Activated naive CD4-positive, alpha-beta T cell treated with anti-CD3 and anti-CD28 coated beads, Interleukin-2, amount 10 ng/mL, durations not matched to agents 7 days and 5 days (primary cell): ENCODE results near the gene CAMK1D.
"Not testable (repeated sequence)": the region's sequence is repeated elsewhere in the genome, so short reads cannot be mapped to it uniquely, and the experiment has no call there.

ENCODE experiments used
- CTCF ChIA-PET: fragments of 350-600 bp; sonication (Branson Sonifier 250); formaldehyde crosslinking; loops from one replicate; lab custom pipeline; 2021; ENCODE audit warnings: antibody characterized with exemption; lab: Charles Lee
- DNase-seq: peaks from one replicate; pipeline ENCODE4 v3.0.0-alpha.2; 2020
- H3K27ac Mint-ChIP-seq: one replicate; pipeline ENCODE4 v1.8.0; 2021; ENCODE audit warnings: mild to moderate bottlenecking, moderate library complexity, mixed read lengths
- H3K27me3 Mint-ChIP-seq: one replicate; pipeline ENCODE4 v1.8.0; 2021; ENCODE audit warnings: mild to moderate bottlenecking, mixed read lengths
- H3K36me3 Mint-ChIP-seq: one replicate; pipeline ENCODE4 v1.8.0; 2021; ENCODE audit warnings: mixed read lengths
- H3K4me1 Mint-ChIP-seq: one replicate; pipeline ENCODE4 v1.8.0; 2021; ENCODE audit warnings: mixed read lengths
- H3K4me3 Mint-ChIP-seq: one replicate; pipeline ENCODE4 v1.8.0; 2021; ENCODE audit warnings: mild to moderate bottlenecking, moderate library complexity, mixed read lengths
- H3K9me3 Mint-ChIP-seq: one replicate; pipeline ENCODE4 v1.8.0; 2021; ENCODE audit warnings: mixed read lengths

CAMK1D gene

DNA sequence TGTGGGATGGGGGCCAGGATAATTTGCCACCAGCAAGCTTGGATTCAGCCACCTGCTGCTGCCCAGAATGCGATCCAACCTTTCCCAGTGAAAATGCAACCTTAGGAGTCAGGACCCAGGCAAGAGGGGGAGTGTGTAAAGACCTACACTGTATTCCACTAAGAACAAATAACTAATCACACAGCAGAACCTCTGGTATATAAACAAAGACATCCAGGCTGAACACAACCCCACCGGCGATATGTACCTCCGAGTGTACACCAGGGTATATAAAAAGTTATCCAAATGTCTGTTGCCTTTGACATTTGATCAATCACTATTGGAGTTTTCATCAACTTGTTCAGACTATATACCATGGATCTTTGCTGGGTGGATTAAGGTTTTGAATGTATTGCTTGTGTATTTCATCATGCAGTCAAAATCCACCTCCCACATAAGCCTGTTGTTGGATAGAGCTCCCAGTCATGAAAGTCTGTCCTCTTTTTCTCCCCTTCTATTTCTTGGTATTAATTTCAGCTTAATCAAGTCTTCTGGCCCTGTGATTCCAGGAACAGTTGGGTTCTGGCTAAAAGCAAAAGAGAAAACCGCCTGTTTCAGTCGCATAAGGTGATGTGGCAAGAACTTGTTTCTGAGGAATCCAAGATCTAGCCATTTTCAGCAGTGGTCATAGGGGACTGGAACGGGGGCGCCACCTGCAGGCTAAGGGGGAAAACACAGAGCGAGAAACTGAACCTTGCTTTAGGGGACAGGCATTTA lies 361.4 kb downstream of the CAMK1D start:
- Mint-ChIP-seq H3K36me3 (no peaks in the 10 kb centered on the region), H3K4me1 (peaks cover 22% of the 10 kb centered on the region), H3K27ac (no peak overlapping the region), H3K4me3 (no peak overlapping the region), H3K27me3 (no peaks in the 10 kb centered on the region), H3K9me3 (no peaks in the 10 kb centered on the region)
- CTCF ChIA-PET: interaction anchor here (0.7 to 6.6 kb wide), 13 partner anchors 8 to 495 kb away, joined by 3 to 72 read pairs (median 9); no protein-coding TSS in a partner anchor
- DNase-seq: peak; percentile 84

GRCh38 chr10:12711350-12711708 lies 362.0 kb downstream of the CAMK1D start:
- Mint-ChIP-seq H3K4me1 (peaks cover 22% of the 10 kb centered on the region), H3K4me3 (no peak overlapping the region)
- CTCF ChIA-PET: interaction anchor here (1.0 to 6.6 kb wide), 8 partner anchors 9 to 495 kb away, joined by 5 to 72 read pairs (median 10); no protein-coding TSS in a partner anchor

GRCh38 chr10:12712293-12712983 lies 363.1 kb downstream of the CAMK1D start:
- peaks cover 22% of the 10 kb centered on the region for H3K4me1 Mint-ChIP-seq
- H3K4me3 Mint-ChIP-seq: no peak overlapping the region
- no peaks in the 10 kb centered on the region for H3K27me3 Mint-ChIP-seq
- CTCF ChIA-PET: interaction anchor here (1.2 to 6.6 kb wide), 8 partner anchors 10 to 500 kb away, joined by 4 to 72 read pairs (median 9); no protein-coding TSS in a partner anchor
- DNase-seq: no peak
- H3K36me3 Mint-ChIP-seq: no peaks in the 10 kb centered on the region
- no peaks in the 10 kb centered on the region for H3K9me3 Mint-ChIP-seq
- H3K27ac Mint-ChIP-seq: no peak overlapping the region

More at GRCh38 chr10:12711350-12711708, 362.0 kb downstream of the CAMK1D start:
- no peak overlapping the region for H3K27ac Mint-ChIP-seq
- no peaks in the 10 kb centered on the region for H3K27me3 Mint-ChIP-seq
- no peaks in the 10 kb centered on the region for H3K9me3 Mint-ChIP-seq
- no peak for DNase-seq
- H3K36me3 Mint-ChIP-seq: no peaks in the 10 kb centered on the region

DNA sequence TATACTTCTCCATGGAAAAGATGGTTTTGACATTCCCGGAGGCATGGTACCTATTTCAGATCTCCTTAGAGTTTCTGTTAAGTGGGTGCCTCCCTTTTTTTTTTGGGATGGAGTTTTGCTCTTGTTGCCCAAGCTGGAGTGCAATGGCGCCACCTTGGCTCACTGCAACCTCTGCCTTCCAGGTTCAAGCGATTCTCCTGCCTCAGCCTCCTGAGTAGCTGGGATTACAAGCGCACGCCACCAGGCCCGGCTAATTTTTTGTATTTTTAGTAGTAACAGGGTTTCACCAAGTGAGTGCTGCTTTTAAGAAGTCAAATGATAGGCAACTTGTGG lies 363.6 kb downstream of the CAMK1D start:
- not testable (repeated sequence) for H3K27ac Mint-ChIP-seq, H3K4me3 Mint-ChIP-seq, H3K36me3 Mint-ChIP-seq, H3K9me3 Mint-ChIP-seq, H3K27me3 Mint-ChIP-seq, DNase-seq
- H3K4me1 Mint-ChIP-seq: peaks cover 22% of the 10 kb centered on the region
- CTCF ChIA-PET: interaction anchor here (0.6 to 6.6 kb wide), 7 partner anchors 12 to 501 kb away, joined by 3 to 72 read pairs (median 8); no protein-coding TSS in a partner anchor

DNA sequence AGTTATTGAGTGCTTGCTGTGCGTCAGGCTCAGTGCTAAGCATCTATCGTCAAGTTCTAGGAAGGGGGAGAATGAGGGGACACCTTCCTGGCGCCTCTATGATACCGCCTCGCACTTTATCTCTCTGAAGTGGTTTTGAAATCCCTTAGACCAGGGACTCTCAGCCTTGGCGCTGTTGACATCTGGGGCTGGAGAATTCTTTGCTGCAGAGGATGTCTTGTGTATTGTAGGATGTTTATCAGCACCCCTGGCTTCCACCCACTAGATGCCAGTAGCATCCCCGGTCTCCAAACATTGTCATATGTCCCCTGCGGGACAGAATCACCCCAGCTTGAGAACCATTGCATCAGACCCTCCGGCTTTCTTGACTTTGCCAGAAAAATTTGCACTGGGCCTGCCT lies 366.7 kb downstream of the CAMK1D start:
- Mint-ChIP-seq H3K9me3 (no peaks in the 10 kb centered on the region), H3K27me3 (no peaks in the 10 kb centered on the region), H3K4me3 (no peak overlapping the region), H3K4me1 (peaks cover 17% of the 10 kb centered on the region), H3K36me3 (no peaks in the 10 kb centered on the region), H3K27ac (no peak overlapping the region)
- no peak for DNase-seq
- CTCF ChIA-PET: no interaction called here

- CTCF ChIA-PET: interaction anchor here (0.7 kb wide), 1 partner anchor 9 kb away, joined by 3 read pairs; no protein-coding TSS in a partner anchor
- no peak overlapping the region for H3K4me3 Mint-ChIP-seq
- H3K4me1 Mint-ChIP-seq: peaks cover 5% of the 10 kb centered on the region
- no peaks in the 10 kb centered on the region for H3K27me3 Mint-ChIP-seq
- H3K27ac Mint-ChIP-seq: no peak overlapping the region
- no peak for DNase-seq
- H3K9me3 Mint-ChIP-seq: no peaks in the 10 kb centered on the region
- H3K36me3 Mint-ChIP-seq: no peaks in the 10 kb centered on the region
These were observed 368.8 kb downstream of the CAMK1D start for GRCh38 chr10:12717981-12718707.

DNA sequence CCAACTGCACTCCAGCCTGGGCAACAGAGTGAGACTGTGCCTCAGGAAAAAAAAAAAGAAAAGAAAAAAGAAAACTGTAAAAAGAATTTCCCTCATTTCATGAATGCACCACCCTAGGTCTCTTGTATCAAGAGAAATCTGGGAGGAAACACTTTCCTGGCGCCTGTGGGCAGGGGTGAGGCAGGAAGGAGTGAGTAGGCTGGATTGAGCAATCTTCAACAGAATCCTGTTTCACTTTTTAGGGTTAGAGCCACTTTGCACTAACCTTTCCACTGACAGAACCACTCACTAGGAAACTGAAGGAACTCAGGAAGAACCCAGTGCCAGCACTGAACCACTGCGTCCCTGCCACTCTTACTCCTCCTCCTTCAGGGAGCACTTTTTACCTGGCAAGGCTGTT lies 370.0 kb downstream of the CAMK1D start:
- CTCF ChIA-PET: no interaction called here
- H3K9me3 Mint-ChIP-seq: no peaks in the 10 kb centered on the region
- H3K27me3 Mint-ChIP-seq: no peaks in the 10 kb centered on the region
- peaks cover 8% of the 10 kb centered on the region for H3K4me1 Mint-ChIP-seq
- H3K36me3 Mint-ChIP-seq: no peaks in the 10 kb centered on the region
- no peak overlapping the region for H3K27ac Mint-ChIP-seq
- DNase-seq: no peak
- no peak overlapping the region for H3K4me3 Mint-ChIP-seq

GRCh38 chr10:12720217-12720981 lies 371.1 kb downstream of the CAMK1D start:
- Mint-ChIP-seq H3K4me1 (peaks cover 17% of the 10 kb centered on the region), H3K27me3 (no peaks in the 10 kb centered on the region), H3K9me3 (no peaks in the 10 kb centered on the region), H3K27ac (no peak overlapping the region), H3K4me3 (no peak overlapping the region), H3K36me3 (no peaks in the 10 kb centered on the region)
- no peak for DNase-seq
- CTCF ChIA-PET: interaction anchor here (1.1 kb wide), 1 partner anchor 506 kb away, joined by 5 read pairs; no protein-coding TSS in a partner anchor

- Mint-ChIP-seq H3K4me3 (no peak overlapping the region), H3K27ac (no peak overlapping the region), H3K36me3 (no peaks in the 10 kb centered on the region), H3K4me1 (peaks cover 17% of the 10 kb centered on the region), H3K27me3 (no peaks in the 10 kb centered on the region), H3K9me3 (no peaks in the 10 kb centered on the region)
- CTCF ChIA-PET: interaction anchor here (1.1 kb wide), 1 partner anchor 507 kb away, joined by 5 read pairs; no protein-coding TSS in a partner anchor
- no peak for DNase-seq
These were observed 372.0 kb downstream of the CAMK1D start for GRCh38 chr10:12721334-12721733.

- H3K9me3 Mint-ChIP-seq: no peaks in the 10 kb centered on the region
- H3K4me3 Mint-ChIP-seq: no peak overlapping the region
- no peaks in the 10 kb centered on the region for H3K27me3 Mint-ChIP-seq
- H3K27ac Mint-ChIP-seq: no peak overlapping the region
- peaks cover 24% of the 10 kb centered on the region for H3K4me1 Mint-ChIP-seq
- H3K36me3 Mint-ChIP-seq: no peaks in the 10 kb centered on the region
- CTCF ChIA-PET: no interaction called here
- DNase-seq: no peak
These were observed 373.9 kb downstream of the CAMK1D start for GRCh38 chr10:12723220-12723619.

GRCh38 chr10:12724807-12725579 lies 375.6 kb downstream of the CAMK1D start:
- Mint-ChIP-seq H3K27me3 (no peaks in the 10 kb centered on the region), H3K27ac (no peak overlapping the region), H3K4me3 (no peak overlapping the region), H3K4me1 (peaks cover 21% of the 10 kb centered on the region), H3K9me3 (no peaks in the 10 kb centered on the region), H3K36me3 (no peaks in the 10 kb centered on the region)
- DNase-seq: no peak
- CTCF ChIA-PET: interaction anchor here (1.0 to 1.3 kb wide), 2 partner anchors 13 to 460 kb away, joined by 3 to 8 read pairs; no protein-coding TSS in a partner anchor

GRCh38 chr10:12725580-12725888 lies 376.2 kb downstream of the CAMK1D start:
- H3K27ac Mint-ChIP-seq, H3K9me3 Mint-ChIP-seq, H3K4me3 Mint-ChIP-seq, H3K36me3 Mint-ChIP-seq, H3K27me3 Mint-ChIP-seq, DNase-seq: not testable (repeated sequence)
- CTCF ChIA-PET: interaction anchor here (1.3 kb wide), 1 partner anchor 13 kb away, joined by 8 read pairs; no protein-coding TSS in a partner anchor
- H3K4me1 Mint-ChIP-seq: peaks cover 21% of the 10 kb centered on the region
